ENCODE results near the gene RNF224. TPM values are rescaled to one million over a fixed set of nuclear protein-coding genes. Genes with fewer than 3 reads are reported as not detected.

The RNF224 gene
- total RNA-seq, 1 experiment from 2014 or later = 0.27 TPM

DNA sequence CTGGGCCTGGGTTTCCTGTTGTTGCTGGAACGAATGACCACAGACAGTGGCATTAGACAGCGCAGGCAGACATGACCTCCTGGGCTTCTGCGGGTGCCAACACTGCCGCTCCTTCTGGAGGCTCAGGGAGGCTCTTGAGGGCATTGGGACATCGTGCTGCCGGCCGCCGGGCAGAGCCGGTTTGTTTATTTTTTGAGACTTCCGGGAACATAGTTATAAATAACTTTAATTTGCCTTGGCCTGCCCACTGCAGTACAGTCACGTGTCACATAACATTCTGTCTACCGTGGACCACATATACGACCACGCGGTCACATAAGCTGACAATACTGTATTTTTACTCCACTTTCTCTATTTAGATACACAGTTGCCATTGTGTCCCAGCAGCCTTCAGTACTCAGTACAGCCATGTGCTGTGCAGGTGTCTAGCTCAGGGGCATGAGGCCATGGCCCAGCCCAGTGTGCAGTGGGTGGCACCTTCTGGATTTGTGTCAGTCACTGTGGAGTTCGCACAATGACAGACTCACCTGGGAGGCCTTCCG, 42.0 kb downstream of the RNF224 start:
- ChIA-PET CTCF (interaction anchor here (0.6 kb wide), 1 partner anchor 16 kb away, joined by 3 read pairs; no protein-coding TSS in a partner anchor), POLR2A (no interaction called here)
- no peaks in the 10 kb centered on the region for H3K27me3 Mint-ChIP-seq (ENCODE audit: insufficient read depth, unreplicated experiment)
- intact Hi-C loops (cut with micrococcal nuclease; ENCODE audit: unreplicated experiment) = no loop called here
- peaks cover 77% of the 10 kb centered on the region for H3K36me3 Mint-ChIP-seq (ENCODE audit: insufficient read depth, unreplicated experiment)
- Histone ChIP-seq H3K36me3 (ENCODE audit: control insufficient read depth, insufficient read depth, low read length) (peaks cover 3% of the 10 kb centered on the region; the same call in 1 of the 2 replicates), H3K27me3 (replicated peaks; ENCODE audit: control insufficient read depth, insufficient read depth, low read length) (no peaks in the 10 kb centered on the region), H3K4me1 (no peaks in the 10 kb centered on the region), H3K4me3 (ENCODE audit: low read depth, low read length) (no peak overlapping the region), H3K9me3 (no peaks in the 10 kb centered on the region)
- H3K27ac Mint-ChIP-seq (ENCODE audit: unreplicated experiment) = no peak overlapping the region
- no peak for DNase-seq
- H3K9me3 Mint-ChIP-seq (ENCODE audit: unreplicated experiment) = no peaks in the 10 kb centered on the region
- TF ChIP-seq, protein P1, sequence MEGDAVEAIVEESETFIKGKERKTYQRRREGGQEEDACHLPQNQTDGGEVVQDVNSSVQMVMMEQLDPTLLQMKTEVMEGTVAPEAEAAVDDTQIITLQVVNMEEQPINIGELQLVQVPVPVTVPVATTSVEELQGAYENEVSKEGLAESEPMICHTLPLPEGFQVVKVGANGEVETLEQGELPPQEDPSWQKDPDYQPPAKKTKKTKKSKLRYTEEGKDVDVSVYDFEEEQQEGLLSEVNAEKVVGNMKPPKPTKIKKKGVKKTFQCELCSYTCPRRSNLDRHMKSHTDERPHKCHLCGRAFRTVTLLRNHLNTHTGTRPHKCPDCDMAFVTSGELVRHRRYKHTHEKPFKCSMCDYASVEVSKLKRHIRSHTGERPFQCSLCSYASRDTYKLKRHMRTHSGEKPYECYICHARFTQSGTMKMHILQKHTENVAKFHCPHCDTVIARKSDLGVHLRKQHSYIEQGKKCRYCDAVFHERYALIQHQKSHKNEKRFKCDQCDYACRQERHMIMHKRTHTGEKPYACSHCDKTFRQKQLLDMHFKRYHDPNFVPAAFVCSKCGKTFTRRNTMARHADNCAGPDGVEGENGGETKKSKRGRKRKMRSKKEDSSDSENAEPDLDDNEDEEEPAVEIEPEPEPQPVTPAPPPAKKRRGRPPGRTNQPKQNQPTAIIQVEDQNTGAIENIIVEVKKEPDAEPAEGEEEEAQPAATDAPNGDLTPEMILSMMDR (IDR thresholded peaks at IDR 0.05; ENCODE audit: insufficient read depth in 1 of 2, low read depth in 1 of 2, low read length in 1 of 2, severe bottlenecking in 1 of 2, unreplicated experiment in 1 of 2) = no peak
- no TSS peak for BruUV-seq (replicated peaks)
- H3K4me3 Mint-ChIP-seq (ENCODE audit: unreplicated experiment) = no peak overlapping the region
- no peaks in the 10 kb centered on the region for H3K4me1 Mint-ChIP-seq (ENCODE audit: low read depth, unreplicated experiment)

DNA sequence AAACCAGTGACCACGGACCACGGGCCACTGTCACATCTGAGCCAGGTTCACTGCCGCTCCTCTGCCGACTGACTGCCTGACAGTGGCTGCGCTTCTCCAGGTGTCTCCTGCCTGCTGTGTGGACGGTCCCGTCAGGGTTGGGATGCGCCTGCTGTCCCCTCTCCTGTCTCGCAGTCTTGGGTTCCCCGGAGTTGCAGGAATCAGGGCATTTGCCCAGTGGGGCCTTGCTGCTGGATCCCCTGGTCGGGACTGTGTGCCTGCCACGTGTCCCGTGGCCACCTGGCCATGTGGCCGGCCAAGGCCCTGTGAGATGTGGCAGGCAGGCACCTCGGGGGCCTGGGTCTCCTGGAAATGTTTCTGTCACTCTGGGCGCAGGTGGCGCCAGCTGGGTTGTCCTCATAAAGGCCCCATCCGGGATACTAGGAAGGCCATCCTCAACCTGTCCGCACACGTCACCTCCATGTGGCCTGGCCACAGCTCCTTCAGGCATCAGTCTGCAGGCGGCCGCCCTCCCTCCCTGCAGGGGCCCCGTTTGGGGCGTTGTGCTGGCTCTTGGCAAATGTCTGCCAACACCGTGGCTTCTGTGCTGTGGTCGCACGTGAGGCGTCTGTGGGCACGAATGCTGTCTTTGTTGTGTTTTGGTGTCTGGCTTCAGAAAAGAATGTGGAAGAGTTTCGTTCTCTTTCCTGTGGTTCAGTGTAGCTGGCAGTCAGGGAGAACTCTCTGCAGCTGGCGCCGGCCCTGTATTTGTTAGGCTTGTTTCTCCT, 43.8 kb downstream of the RNF224 start:
- no TSS peak for BruUV-seq (replicated peaks)
- Mint-ChIP-seq H3K36me3 (ENCODE audit: insufficient read depth, unreplicated experiment) (peaks cover 77% of the 10 kb centered on the region), H3K27me3 (ENCODE audit: insufficient read depth, unreplicated experiment) (no peaks in the 10 kb centered on the region), H3K4me1 (ENCODE audit: low read depth, unreplicated experiment) (no peaks in the 10 kb centered on the region), H3K27ac (ENCODE audit: unreplicated experiment) (no peak overlapping the region), H3K9me3 (ENCODE audit: unreplicated experiment) (no peaks in the 10 kb centered on the region), H3K4me3 (ENCODE audit: unreplicated experiment) (no peak overlapping the region)
- Histone ChIP-seq H3K36me3 (ENCODE audit: control insufficient read depth, insufficient read depth, low read length) (peaks cover 1% of the 10 kb centered on the region; the same call in 1 of the 2 replicates), H3K4me1 (no peaks in the 10 kb centered on the region), H3K9me3 (no peaks in the 10 kb centered on the region), H3K27me3 (replicated peaks; ENCODE audit: control insufficient read depth, insufficient read depth, low read length) (no peaks in the 10 kb centered on the region), H3K4me3 (ENCODE audit: low read depth, low read length) (no peak overlapping the region)
- no peak for DNase-seq
- intact Hi-C loops (cut with micrococcal nuclease; ENCODE audit: unreplicated experiment) = no loop called here
- TF ChIP-seq, protein P1 (IDR thresholded peaks at IDR 0.05; ENCODE audit: insufficient read depth in 1 of 2, low read depth in 1 of 2, low read length in 1 of 2, severe bottlenecking in 1 of 2, unreplicated experiment in 1 of 2) = no peak
- POLR2A ChIA-PET = no interaction called here
- CTCF ChIA-PET = no interaction called here

DNA sequence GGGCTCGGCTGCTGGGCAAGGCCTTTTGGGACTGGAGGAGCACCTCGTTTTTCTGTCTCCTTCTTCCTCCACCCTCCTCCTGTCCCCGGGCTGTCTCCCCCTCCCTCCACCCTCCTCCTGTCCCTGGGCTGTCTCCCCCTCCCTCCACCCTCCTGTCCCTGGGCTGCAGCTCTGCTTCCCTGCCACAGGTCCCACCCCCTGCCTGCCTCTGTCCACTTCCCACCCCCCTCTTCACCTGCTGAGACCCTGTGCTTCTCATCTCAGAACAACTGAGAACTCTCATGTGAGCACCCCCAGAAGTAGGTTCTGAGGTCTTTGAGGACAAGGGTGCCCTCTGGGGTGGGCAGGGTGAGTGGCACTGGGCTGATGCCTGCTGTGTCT, 44.4 kb downstream of the RNF224 start:
- Mint-ChIP-seq H3K36me3 (ENCODE audit: insufficient read depth, unreplicated experiment) (peaks cover 72% of the 10 kb centered on the region), H3K9me3 (ENCODE audit: unreplicated experiment) (no peaks in the 10 kb centered on the region), H3K27me3 (ENCODE audit: insufficient read depth, unreplicated experiment) (no peaks in the 10 kb centered on the region), H3K4me1 (ENCODE audit: low read depth, unreplicated experiment) (no peaks in the 10 kb centered on the region), H3K4me3 (ENCODE audit: unreplicated experiment) (no peak overlapping the region), H3K27ac (ENCODE audit: unreplicated experiment) (no peak overlapping the region)
- no peaks in the 10 kb centered on the region for H3K9me3 ChIP-seq
- no peaks in the 10 kb centered on the region for H3K4me1 ChIP-seq
- POLR2A ChIA-PET = no interaction called here
- TF ChIP-seq, protein P1 (IDR thresholded peaks at IDR 0.05; ENCODE audit: insufficient read depth in 1 of 2, low read depth in 1 of 2, low read length in 1 of 2, severe bottlenecking in 1 of 2, unreplicated experiment in 1 of 2) = no peak
- H3K36me3 ChIP-seq (ENCODE audit: control insufficient read depth, insufficient read depth, low read length) = peaks cover 1% of the 10 kb centered on the region; the same call in 1 of the 2 replicates
- BruUV-seq (replicated peaks) = no TSS peak
- DNase-seq = no peak
- H3K27me3 ChIP-seq (replicated peaks; ENCODE audit: control insufficient read depth, insufficient read depth, low read length) = no peaks in the 10 kb centered on the region
- H3K4me3 ChIP-seq (ENCODE audit: low read depth, low read length) = no peak overlapping the region
- intact Hi-C loops (cut with micrococcal nuclease; ENCODE audit: unreplicated experiment) = no loop called here
- CTCF ChIA-PET = no interaction called here

Data from Caco-2 (cell line).